Measurements from ENCODE around the gene FAM25A. TPM values are rescaled to one million over a fixed set of nuclear protein-coding genes. Genes with fewer than 3 reads are reported as not detected.
"Not testable (repeated sequence)": the region's sequence is repeated elsewhere in the genome, so short reads cannot be mapped to it uniquely, and the experiment has no call there.

The FAM25A gene
- total RNA-seq, 1 experiment from 2014 or later = not detected

DNA sequence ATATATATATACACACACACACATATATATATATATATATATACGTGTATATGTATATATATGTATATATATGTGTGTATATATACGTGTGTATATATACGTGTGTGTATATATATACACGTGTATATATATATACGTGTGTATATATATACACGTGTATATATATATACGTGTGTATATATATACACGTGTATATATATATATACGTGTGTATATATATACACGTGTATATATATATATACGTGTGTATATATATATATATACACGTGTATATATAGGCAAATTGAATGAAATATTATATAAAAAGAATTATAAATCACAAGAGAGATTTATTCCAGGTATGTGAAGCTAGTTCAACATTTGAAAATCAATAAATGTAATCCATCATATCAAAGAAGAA, 28.7 kb upstream of the FAM25A start:
- H3K36me3 ChIP-seq (ENCODE audit: control insufficient read depth, insufficient read depth, low read length); in situ Hi-C loops (cut with HindIII; ENCODE audit: low pct_unique_long_range_greater_than_20kb, low sequenced_read_pairs); BruUV-seq (replicated peaks); H3K27ac ChIP-seq (ENCODE audit: low read length); ATAC-seq; intact Hi-C loops (cut with micrococcal nuclease; ENCODE audit: unreplicated experiment); H3K9me3 ChIP-seq (ENCODE audit: control insufficient read depth, insufficient read depth, low read depth, low read length); H3K4me1 ChIP-seq (ENCODE audit: control insufficient read depth, insufficient read depth, low read length); DNase-seq (ENCODE audit: low read depth, low spot score); H3K27me3 ChIP-seq (ENCODE audit: control insufficient read depth, insufficient read depth, low read length); H3K4me3 ChIP-seq (ENCODE audit: low read depth in 2 of 2, low read length in 2 of 2): not testable (repeated sequence)
- ChIA-PET POLR2A (interaction anchor here (0.6 kb wide), 1 partner anchor 23 kb away, joined by 11 read pairs; no protein-coding TSS in a partner anchor), CTCF (interaction anchor here (1.2 kb wide), 1 partner anchor 31 kb away, joined by 3 read pairs; no protein-coding TSS in a partner anchor)

DNA sequence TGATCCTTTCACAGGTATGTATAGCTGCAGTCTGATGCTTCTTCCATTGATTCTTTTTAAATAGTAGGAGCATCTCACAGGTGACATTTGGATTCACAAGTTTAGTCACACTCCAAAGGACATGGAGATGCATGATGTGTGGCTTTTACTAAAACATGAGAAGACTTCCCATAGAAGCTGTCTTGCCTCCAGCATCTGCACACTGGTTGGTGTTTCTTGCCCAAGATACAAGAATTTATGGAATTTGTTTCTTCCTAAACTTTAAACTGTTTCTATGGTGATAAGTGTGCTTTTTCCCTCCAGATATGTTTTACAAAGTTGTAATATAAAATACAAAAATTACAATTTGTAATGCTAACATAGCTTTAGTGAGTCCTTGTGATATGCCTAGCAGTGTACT, 27.6 kb upstream of the FAM25A start:
- ATAC-seq (no peak), DNase-seq (ENCODE audit: low read depth, low spot score) (no peak)
- in situ Hi-C loops (cut with HindIII; ENCODE audit: low pct_unique_long_range_greater_than_20kb, low sequenced_read_pairs) = no loop called here
- ChIA-PET CTCF (no interaction called here), POLR2A (no interaction called here)
- Histone ChIP-seq H3K4me1 (ENCODE audit: control insufficient read depth, insufficient read depth, low read length) (no peaks in the 10 kb centered on the region), H3K9me3 (ENCODE audit: control insufficient read depth, insufficient read depth, low read depth, low read length) (no peaks in the 10 kb centered on the region), H3K36me3 (ENCODE audit: control insufficient read depth, insufficient read depth, low read length) (no peaks in the 10 kb centered on the region), H3K27ac (ENCODE audit: low read length) (no peak overlapping the region), H3K4me3 (ENCODE audit: low read depth in 2 of 2, low read length in 2 of 2) (no peak overlapping the region), H3K27me3 (ENCODE audit: control insufficient read depth, insufficient read depth, low read length) (no peaks in the 10 kb centered on the region)
- TF ChIP-seq SIN3A (IDR thresholded peaks at IDR 0.05; ENCODE audit: borderline replicate concordance, insufficient read depth, low read depth, low read length) (no peak), TCF7L2 (IDR thresholded peaks at IDR 0.05; ENCODE audit: low read depth, low read length) (no peak), POLR2AphosphoS5 (IDR thresholded peaks at IDR 0.05; ENCODE audit: low read depth, low read length) (no peak)
- TF ChIP-seq, protein P1, sequence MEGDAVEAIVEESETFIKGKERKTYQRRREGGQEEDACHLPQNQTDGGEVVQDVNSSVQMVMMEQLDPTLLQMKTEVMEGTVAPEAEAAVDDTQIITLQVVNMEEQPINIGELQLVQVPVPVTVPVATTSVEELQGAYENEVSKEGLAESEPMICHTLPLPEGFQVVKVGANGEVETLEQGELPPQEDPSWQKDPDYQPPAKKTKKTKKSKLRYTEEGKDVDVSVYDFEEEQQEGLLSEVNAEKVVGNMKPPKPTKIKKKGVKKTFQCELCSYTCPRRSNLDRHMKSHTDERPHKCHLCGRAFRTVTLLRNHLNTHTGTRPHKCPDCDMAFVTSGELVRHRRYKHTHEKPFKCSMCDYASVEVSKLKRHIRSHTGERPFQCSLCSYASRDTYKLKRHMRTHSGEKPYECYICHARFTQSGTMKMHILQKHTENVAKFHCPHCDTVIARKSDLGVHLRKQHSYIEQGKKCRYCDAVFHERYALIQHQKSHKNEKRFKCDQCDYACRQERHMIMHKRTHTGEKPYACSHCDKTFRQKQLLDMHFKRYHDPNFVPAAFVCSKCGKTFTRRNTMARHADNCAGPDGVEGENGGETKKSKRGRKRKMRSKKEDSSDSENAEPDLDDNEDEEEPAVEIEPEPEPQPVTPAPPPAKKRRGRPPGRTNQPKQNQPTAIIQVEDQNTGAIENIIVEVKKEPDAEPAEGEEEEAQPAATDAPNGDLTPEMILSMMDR (IDR thresholded peaks at IDR 0.05) = no peak
- intact Hi-C loops (cut with micrococcal nuclease; ENCODE audit: unreplicated experiment) = no loop called here
- BruUV-seq (replicated peaks) = no TSS peak

DNA sequence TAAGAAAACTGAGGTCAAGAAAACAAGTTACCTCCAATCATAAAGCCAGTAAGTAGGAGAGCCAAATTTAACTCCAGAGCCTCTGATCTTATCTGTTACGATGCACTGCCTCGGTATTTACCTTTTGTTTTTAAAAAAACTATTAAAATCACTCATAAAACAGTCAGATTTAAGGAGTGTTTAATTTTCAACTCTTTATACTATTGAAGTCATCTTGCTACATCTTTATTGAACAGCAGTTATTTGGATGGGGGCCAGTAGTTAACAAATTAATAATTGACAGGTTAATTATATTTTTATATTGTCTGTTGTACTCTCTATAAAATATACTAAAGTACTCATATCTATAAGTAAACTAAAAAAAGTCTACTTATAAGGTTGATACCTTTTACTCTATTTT, 27.2 kb upstream of the FAM25A start:
- no peaks in the 10 kb centered on the region for H3K9me3 ChIP-seq (ENCODE audit: control insufficient read depth, insufficient read depth, low read depth, low read length)
- no peak overlapping the region for H3K4me3 ChIP-seq (ENCODE audit: low read depth in 2 of 2, low read length in 2 of 2)
- H3K4me1 ChIP-seq (ENCODE audit: control insufficient read depth, insufficient read depth, low read length) = no peaks in the 10 kb centered on the region
- ChIA-PET CTCF (no interaction called here), POLR2A (no interaction called here)
- DNase-seq (ENCODE audit: low read depth, low spot score) = no peak
- H3K36me3 ChIP-seq (ENCODE audit: control insufficient read depth, insufficient read depth, low read length) = no peaks in the 10 kb centered on the region
- H3K27me3 ChIP-seq (ENCODE audit: control insufficient read depth, insufficient read depth, low read length) = no peaks in the 10 kb centered on the region
- in situ Hi-C loops (cut with HindIII; ENCODE audit: low pct_unique_long_range_greater_than_20kb, low sequenced_read_pairs) = no loop called here
- H3K27ac ChIP-seq (ENCODE audit: low read length) = no peak overlapping the region
- ATAC-seq = no peak
- no TSS peak for BruUV-seq (replicated peaks)
- TF ChIP-seq, protein P2, sequence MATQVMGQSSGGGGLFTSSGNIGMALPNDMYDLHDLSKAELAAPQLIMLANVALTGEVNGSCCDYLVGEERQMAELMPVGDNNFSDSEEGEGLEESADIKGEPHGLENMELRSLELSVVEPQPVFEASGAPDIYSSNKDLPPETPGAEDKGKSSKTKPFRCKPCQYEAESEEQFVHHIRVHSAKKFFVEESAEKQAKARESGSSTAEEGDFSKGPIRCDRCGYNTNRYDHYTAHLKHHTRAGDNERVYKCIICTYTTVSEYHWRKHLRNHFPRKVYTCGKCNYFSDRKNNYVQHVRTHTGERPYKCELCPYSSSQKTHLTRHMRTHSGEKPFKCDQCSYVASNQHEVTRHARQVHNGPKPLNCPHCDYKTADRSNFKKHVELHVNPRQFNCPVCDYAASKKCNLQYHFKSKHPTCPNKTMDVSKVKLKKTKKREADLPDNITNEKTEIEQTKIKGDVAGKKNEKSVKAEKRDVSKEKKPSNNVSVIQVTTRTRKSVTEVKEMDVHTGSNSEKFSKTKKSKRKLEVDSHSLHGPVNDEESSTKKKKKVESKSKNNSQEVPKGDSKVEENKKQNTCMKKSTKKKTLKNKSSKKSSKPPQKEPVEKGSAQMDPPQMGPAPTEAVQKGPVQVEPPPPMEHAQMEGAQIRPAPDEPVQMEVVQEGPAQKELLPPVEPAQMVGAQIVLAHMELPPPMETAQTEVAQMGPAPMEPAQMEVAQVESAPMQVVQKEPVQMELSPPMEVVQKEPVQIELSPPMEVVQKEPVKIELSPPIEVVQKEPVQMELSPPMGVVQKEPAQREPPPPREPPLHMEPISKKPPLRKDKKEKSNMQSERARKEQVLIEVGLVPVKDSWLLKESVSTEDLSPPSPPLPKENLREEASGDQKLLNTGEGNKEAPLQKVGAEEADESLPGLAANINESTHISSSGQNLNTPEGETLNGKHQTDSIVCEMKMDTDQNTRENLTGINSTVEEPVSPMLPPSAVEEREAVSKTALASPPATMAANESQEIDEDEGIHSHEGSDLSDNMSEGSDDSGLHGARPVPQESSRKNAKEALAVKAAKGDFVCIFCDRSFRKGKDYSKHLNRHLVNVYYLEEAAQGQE (IDR thresholded peaks at IDR 0.05; ENCODE audit: insufficient read depth in 1 of 2, low read depth in 2 of 2, low read length in 1 of 2) = no peak
- no peak for TF ChIP-seq POLR2AphosphoS5 (IDR thresholded peaks at IDR 0.05; ENCODE audit: low read depth, low read length)
- TF ChIP-seq SIN3A (IDR thresholded peaks at IDR 0.05; ENCODE audit: borderline replicate concordance, insufficient read depth, low read depth, low read length) = no peak
- TF ChIP-seq, protein P1 (IDR thresholded peaks at IDR 0.05) = no peak
- no peak for TF ChIP-seq TCF7L2 (IDR thresholded peaks at IDR 0.05; ENCODE audit: low read depth, low read length)
- intact Hi-C loops (cut with micrococcal nuclease; ENCODE audit: unreplicated experiment) = no loop called here

DNA sequence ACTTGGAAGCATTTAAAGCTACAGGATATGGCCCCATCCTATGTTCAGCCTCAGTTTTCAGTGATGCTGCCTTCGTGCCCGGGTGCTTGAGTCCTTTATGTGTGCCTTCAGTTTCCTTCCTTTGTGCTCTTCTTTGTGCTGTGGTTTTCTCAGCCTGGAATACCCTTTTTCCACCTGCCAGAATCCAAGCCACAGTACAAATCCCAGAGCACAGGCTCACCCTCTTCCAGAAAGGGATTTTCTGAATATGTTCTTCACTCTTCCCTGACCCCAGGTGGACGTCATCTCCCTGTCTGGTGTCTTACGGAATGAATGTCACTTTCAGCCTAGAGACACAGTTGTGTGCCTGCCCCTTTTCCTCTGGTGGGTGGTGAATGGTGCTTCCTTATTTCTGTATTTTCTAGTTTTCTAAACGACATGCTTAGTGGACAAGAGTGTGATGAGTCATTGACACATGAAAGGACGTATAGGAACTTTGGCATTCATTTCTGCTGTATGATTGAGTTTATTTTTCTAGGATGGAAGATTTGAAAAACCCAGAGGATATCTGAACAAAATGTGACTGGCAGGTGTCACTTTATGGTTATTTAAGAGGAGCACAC, 20.2 kb upstream of the FAM25A start:
- in situ Hi-C loops (cut with HindIII; ENCODE audit: low pct_unique_long_range_greater_than_20kb, low sequenced_read_pairs); intact Hi-C loops (cut with micrococcal nuclease; ENCODE audit: unreplicated experiment); H3K4me1 ChIP-seq (ENCODE audit: control insufficient read depth, insufficient read depth, low read length); H3K9me3 ChIP-seq (ENCODE audit: control insufficient read depth, insufficient read depth, low read depth, low read length); DNase-seq (ENCODE audit: low read depth, low spot score); H3K4me3 ChIP-seq (ENCODE audit: low read depth in 2 of 2, low read length in 2 of 2); H3K27ac ChIP-seq (ENCODE audit: low read length); CTCF ChIA-PET; BruUV-seq (replicated peaks); POLR2A ChIA-PET; ATAC-seq; H3K36me3 ChIP-seq (ENCODE audit: control insufficient read depth, insufficient read depth, low read length); H3K27me3 ChIP-seq (ENCODE audit: control insufficient read depth, insufficient read depth, low read length): not testable (repeated sequence)
